HS-5 (cell line): ENCODE data around the gene GLRX.
"Not testable (repeated sequence)": the region's sequence is repeated elsewhere in the genome, so short reads cannot be mapped to it uniquely, and the experiment has no call there.

Experiments used
- DNase-seq: peaks from one replicate; pipeline ENCODE4 v3.0.0-alpha.2; 2012; ENCODE audit warnings: low read depth

GLRX gene, protein sequence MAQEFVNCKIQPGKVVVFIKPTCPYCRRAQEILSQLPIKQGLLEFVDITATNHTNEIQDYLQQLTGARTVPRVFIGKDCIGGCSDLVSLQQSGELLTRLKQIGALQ

GRCh38 chr5:95822542-95823181 is at the start of gene GLRX:
Gene GLRX (minus strand): TSS chr5:95822726. CDS start chr5:95822662, 64 bp downstream.
- DNase-seq = peak; percentile 91

- no peak for DNase-seq
Measured at GRCh38 chr5:95871146-95871806, 48.8 kb upstream of the GLRX start.

GRCh38 chr5:95870105-95870672 is 47.7 kb upstream of the GLRX start:
- no peak for DNase-seq

DNA sequence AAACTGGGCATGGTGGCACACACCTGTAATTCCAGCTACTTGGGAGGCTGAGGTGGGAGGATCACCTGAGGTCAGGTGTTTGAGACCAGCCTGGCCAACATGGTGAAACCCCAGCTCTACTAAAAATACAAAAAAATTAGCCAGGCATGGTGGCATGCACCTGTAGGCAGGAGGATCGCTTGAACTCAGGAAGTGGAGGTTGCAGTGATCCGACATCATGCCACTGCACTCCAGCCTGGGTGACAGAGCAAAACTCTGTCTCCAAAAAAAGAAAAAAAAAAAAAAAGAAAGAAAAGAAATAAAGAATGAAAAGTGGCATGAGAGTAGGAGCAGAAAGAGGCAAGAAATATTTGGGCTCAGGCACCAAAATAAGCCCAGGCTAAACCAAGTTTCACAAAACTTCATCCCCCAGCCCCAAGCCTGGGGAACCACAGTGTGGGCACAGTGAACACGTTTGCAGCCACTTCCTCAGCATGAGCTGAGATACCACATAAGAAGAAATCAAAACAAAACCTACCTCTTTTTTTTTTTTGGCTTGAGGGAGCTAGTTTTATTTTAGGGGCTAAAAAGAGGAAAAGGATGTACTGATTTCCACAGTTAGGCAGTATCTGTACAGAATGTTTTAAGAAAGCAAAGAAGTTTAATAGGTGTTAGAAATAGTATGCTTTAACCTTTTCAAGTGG is 46.8 kb upstream of the GLRX start:
- not testable (repeated sequence) for DNase-seq

GRCh38 chr5:95868136-95868535 is 45.6 kb upstream of the GLRX start:
- DNase-seq = no peak

GRCh38 chr5:95866435-95867040 is 44.0 kb upstream of the GLRX start:
- no peak for DNase-seq

DNA sequence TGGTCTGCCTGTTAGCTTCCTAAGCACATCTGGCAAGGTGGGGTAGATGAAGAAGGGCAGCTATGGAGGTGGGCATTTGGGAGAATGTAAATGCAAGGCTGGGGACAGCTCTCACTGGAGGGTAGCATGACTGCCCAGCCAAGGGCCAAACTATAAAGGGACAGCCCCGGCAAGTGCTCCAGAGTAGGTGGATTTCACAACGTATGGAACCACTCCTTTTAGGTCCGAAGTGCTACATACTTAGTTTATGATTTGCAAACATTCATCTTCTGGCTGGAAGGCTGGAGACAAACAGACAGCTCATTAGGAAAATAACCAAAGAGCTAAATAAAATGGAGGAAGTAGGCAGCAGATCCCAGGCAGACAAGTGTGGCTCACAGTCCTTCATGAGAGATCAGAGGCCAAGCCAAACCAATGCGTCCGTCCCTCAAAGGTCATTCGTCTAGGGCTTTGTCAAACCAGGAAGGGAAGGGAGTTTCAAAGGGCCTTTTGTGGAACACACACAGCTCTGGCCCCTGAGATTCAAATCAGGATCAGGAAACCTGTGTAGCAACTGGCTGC is 42.5 kb upstream of the GLRX start:
- no peak for DNase-seq

GRCh38 chr5:95864456-95864855 is 41.9 kb upstream of the GLRX start:
- DNase-seq = no peak

DNA sequence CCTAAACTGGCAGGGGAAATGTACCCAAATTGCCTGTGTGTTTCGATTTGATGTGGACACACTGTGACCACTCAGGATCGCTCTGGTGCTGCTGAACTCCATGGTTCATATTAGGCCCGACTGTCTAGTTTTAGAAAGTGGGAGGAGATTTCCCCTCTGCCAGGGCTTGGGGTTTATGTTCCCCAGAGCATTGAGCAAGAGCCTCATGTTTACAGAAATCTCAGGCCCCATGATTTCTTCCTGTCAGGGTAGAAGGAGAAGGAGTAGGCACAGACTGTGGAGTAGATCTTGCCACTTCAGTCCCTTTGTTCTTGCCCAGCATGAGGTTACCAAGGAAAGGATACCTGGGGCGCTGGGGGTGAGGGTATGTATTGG is 40.8 kb upstream of the GLRX start:
- no peak for DNase-seq

DNA sequence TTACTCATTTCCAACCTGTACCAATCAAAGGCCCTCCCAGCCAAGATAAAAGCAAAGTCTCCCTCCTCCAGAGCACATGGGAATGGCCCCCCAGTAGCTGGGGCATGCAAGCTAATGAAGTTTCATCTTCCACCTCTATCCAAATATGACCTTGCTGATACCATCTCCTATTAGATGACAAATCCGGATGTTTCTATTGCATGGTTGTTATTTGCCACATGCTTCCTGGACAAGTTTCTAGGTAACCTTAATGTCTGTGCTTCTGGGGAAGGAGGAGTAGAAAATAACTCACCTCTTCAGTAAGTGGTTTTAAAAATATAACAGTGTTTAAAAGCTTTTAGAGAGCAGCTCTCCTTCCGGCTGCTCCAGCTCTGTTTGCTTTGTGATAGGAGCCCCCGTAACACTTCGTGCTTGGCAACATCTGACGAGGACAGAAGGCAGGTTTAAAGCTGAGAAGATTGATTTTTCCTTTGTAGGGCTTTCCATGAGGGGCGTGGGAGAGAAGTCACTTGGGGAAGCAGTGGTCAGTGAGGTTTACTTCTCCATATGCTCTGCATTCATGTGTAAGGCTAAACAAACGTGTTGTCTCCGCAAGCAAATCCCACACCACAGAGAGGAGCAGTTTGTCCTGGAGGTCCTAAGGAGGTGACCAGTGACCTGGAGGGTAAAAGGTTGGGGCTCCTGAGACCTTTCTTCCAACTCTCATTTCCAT is 40.3 kb upstream of the GLRX start:
- DNase-seq = no peak

DNA sequence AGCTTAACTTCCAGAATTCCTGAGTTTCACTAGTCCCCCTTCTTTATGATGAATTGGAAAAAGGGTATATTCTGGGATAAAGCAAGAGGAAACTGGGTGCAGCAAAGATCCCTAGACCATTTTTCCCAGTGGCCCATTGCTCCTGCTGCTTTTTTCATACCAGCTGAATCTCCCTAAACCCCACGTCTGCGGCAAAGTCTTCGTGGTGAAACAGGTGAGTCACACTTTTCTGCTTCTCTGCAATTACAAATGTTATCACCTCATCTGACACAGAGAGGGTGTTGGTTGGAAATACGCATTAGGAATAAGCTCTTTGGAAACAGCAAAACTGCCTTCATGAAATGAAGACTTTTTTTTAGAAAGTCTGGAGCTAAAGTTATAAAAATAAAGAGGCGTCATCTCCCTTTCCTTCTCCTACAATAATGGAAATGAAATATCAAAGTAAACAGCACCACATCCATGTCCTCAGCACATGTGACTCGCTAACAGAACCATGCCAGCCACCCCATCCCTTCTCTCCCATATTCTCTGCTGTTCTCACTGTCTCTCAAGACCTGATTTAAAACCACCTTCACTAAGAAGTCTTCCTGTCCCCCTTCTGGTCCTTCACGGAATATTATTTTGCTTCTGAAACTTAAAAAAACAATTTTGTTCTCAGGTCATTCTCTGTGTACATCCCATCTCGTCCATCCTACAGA is 39.5 kb upstream of the GLRX start:
- no peak for DNase-seq

GRCh38 chr5:95861221-95861863 is 38.8 kb upstream of the GLRX start:
- DNase-seq = peak; percentile 96

- DNase-seq = no peak
Measured at GRCh38 chr5:95859661-95860060, 37.1 kb upstream of the GLRX start.

DNA sequence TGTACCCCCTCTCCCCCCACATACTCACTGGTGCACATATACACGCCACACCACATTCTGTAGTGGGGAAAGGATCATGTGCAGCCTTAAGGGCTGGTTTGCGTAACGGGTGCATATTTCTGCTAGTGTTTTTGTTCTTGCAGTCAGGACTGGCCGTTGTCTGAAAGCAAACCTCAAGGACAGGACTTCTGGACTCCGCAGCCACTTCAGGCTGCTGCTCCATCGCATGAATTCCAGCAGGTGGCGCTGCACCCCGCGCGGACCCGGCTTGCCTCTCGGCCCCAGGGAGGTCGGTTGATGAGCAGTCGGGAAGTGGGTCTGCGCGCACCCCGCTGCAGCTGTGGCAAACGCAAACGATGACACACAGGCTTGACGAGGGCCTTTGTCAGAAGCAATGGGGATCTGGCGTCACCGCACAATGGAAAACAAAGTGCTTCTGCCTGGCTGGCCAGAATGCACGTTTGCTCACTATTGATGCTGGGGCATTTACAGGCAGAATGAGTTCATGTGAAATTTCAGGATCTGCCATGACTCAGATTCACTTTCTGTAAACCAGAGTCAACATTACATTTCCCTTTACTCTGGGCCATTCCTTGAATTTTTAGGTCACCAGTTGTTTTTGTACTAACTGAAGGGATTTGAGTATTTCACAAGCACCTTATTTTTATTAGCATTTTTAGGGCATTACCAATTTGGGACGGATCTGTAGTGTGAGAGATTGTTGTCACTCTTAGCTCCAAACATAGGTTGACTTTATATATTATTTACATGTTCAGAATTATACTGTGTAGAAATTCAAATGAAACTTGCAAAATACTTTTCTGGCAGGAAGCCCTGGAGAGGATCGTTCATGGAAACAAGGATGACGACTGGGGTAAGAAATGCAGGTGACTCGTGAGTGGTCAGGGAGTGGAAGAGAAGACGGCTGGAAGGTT is 36.4 kb upstream of the GLRX start:
- peak; percentile 98 for DNase-seq

DNA sequence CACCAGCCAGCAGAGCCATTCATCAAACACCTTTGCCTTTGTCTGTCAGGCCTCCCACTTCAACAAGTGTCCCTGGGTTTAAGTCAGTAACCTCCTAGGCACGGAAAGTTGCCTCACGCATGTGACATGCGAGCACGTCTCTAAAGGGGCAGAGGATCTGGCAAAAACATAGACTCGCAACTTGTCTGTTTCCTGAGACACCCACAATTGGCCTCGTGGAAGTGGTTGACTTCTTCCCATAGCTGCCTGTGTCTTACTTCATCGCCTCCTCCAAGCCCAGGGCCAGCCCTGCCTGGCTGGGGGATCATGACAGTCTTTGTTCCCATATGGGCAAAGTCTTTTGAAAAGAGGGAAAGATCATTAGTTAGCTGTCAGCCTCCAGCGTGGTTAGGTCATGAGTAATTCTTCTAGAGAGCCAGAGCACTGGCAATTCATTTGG is 35.5 kb upstream of the GLRX start:
- DNase-seq = peak; percentile 43

- no peak for DNase-seq
Measured at GRCh38 chr5:95857185-95857945, 34.8 kb upstream of the GLRX start.

DNA sequence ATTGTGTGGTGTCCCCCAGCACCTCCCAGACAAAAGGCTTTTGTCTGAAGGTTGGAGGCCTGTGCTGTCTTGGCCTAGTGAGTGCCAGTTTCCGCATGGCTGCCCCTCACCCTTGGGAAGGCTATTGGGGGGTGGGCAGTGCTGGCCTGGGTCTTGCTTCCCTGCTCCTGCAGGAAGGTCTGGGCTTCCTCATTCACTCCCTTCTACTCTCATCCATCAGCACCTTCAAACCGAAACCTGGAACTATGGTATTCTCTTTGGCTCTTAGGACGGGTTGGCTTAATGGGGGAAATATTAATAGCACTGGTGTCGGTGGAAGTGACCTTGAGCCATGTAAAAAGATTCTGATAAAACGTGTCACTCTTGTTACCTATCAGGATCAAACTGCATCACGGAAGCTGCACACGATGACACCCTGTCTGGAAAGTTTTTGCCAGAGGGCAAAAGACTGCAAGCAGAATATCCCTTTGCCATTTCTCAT is 34.0 kb upstream of the GLRX start:
- no peak for DNase-seq

DNA sequence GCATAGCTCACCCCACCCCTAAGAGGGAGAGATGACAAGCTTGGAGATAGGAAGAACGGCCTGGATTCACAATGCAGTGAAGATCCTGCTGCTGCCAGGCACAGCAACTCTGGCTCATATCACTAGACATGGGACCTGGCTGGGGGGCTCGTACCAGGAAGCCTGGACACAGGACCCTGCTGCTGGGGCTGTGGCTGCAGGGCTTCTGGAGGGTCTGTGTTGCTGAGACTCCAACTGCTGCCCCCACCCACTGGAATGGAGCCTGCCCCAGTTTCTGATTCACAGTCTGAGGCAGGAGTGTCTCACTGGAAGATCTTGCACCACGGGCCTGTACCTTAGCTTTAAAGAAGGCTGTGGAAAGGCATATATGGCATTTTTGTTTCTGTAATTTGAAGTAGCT is 31.0 kb upstream of the GLRX start:
- DNase-seq = no peak
